ENCODE data around the gene SOX14. TPM values are rescaled to one million over a fixed set of nuclear protein-coding genes. Genes with fewer than 3 reads are reported as not detected.

The SOX14 gene
- total and polyA plus RNA-seq, 2 of the 4 experiments (the other 2 are of a cell fraction), result not detected

DNA sequence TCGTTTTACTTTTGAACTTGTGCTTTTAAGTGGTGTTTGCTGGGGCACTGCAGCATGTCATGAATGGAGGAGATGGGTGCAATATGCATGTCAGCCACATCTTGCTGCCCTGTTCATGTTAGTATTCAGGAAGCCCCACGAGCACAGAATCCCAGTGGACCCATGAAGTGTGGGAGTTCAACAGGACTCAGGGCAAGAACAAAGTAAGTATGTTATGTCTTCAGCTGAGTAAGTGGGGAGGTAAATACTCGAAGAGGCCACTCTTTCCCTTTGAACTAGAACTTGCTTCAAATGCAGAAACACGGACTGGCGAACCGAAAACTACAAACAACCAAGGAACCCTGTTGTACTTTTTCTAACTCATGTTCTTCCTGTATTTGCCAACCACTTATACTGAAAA lies 23.4 kb downstream of the SOX14 start:
- Histone ChIP-seq H3K23ac (ENCODE audit: low read depth, low read length) (no peak overlapping the region), H3K36me3 (ENCODE audit: control insufficient read depth, insufficient read depth, low read length) (no peaks in the 10 kb centered on the region), H2AK5ac (ENCODE audit: low read depth, low read length) (no peak overlapping the region), H3K56ac (ENCODE audit: extremely low read depth, insufficient read depth, low read length) (no peak overlapping the region), H2BK20ac (ENCODE audit: low read depth, low read length) (no peak overlapping the region), H3K27me3 (ENCODE audit: control insufficient read depth, insufficient read depth, low read length) (no peaks in the 10 kb centered on the region), H3K9me1 (ENCODE audit: insufficient read depth, low read length) (no peaks in the 10 kb centered on the region), H4K5ac (ENCODE audit: low read depth, low read length) (no peak overlapping the region), H2BK120ac (ENCODE audit: low read depth, low read length) (no peak overlapping the region), H3K27ac (ENCODE audit: insufficient read depth, low read length) (no peak overlapping the region), H3K4me1 (ENCODE audit: control insufficient read depth, insufficient read depth, low read length) (no peaks in the 10 kb centered on the region), H4K91ac (ENCODE audit: insufficient read depth, low read depth, low read length) (no peak overlapping the region), H2BK15ac (ENCODE audit: low read depth, low read length) (no peak overlapping the region), H2BK5ac (ENCODE audit: low read depth, low read length, poor library complexity, severe bottlenecking) (no peak overlapping the region), H3K14ac (replicated peaks; ENCODE audit: low read depth, low read length) (no peak overlapping the region), H4K20me1 (ENCODE audit: insufficient read depth, low read length) (no peaks in the 10 kb centered on the region), H3K4me2 (ENCODE audit: low read depth, low read length) (no peak overlapping the region), H3K4me3 (ENCODE audit: insufficient read depth, low read depth, low read length) (no peak overlapping the region), H3K79me1 (ENCODE audit: low read depth in 1 of 2, low read length in 2 of 2) (no peaks in the 10 kb centered on the region), H2AFZ (replicated peaks; ENCODE audit: low read length, poor library complexity) (no peak overlapping the region), H3K9me3 (ENCODE audit: control insufficient read depth, insufficient read depth, low read length) (no peaks in the 10 kb centered on the region), H3K4ac (ENCODE audit: low read depth, low read length) (no peak overlapping the region), H2AK9ac (replicated peaks; ENCODE audit: low read depth, low read length, poor library complexity) (no peak overlapping the region), H3K9ac (ENCODE audit: low read depth, low read length) (no peak overlapping the region), H3K18ac (ENCODE audit: low read depth, low read length) (no peak overlapping the region), H4K8ac (ENCODE audit: low read depth in 2 of 2, low read length in 2 of 2) (no peak overlapping the region)
- no peak for TF ChIP-seq RAD21 (IDR thresholded peaks at IDR 0.05; ENCODE audit: low read length)
- TF ChIP-seq, protein P1, sequence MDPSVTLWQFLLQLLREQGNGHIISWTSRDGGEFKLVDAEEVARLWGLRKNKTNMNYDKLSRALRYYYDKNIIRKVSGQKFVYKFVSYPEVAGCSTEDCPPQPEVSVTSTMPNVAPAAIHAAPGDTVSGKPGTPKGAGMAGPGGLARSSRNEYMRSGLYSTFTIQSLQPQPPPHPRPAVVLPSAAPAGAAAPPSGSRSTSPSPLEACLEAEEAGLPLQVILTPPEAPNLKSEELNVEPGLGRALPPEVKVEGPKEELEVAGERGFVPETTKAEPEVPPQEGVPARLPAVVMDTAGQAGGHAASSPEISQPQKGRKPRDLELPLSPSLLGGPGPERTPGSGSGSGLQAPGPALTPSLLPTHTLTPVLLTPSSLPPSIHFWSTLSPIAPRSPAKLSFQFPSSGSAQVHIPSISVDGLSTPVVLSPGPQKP (IDR thresholded peaks at IDR 0.05; ENCODE audit: borderline replicate concordance, low read depth, low read length), result no peak
- no peak for TF ChIP-seq SMC3 (IDR thresholded peaks at IDR 0.05; ENCODE audit: low read depth, low read length)
- TF ChIP-seq, protein P2, sequence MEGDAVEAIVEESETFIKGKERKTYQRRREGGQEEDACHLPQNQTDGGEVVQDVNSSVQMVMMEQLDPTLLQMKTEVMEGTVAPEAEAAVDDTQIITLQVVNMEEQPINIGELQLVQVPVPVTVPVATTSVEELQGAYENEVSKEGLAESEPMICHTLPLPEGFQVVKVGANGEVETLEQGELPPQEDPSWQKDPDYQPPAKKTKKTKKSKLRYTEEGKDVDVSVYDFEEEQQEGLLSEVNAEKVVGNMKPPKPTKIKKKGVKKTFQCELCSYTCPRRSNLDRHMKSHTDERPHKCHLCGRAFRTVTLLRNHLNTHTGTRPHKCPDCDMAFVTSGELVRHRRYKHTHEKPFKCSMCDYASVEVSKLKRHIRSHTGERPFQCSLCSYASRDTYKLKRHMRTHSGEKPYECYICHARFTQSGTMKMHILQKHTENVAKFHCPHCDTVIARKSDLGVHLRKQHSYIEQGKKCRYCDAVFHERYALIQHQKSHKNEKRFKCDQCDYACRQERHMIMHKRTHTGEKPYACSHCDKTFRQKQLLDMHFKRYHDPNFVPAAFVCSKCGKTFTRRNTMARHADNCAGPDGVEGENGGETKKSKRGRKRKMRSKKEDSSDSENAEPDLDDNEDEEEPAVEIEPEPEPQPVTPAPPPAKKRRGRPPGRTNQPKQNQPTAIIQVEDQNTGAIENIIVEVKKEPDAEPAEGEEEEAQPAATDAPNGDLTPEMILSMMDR (conservative IDR thresholded peaks at IDR 0.05; ENCODE audit: low read depth, low read length), result no peak
- no peak for TF ChIP-seq CEBPB (IDR thresholded peaks at IDR 0.05; ENCODE audit: low read depth, low read length)
- no peak for TF ChIP-seq BHLHE40 (IDR thresholded peaks at IDR 0.05; ENCODE audit: low read depth, low read length)
- TF ChIP-seq, protein P3, sequence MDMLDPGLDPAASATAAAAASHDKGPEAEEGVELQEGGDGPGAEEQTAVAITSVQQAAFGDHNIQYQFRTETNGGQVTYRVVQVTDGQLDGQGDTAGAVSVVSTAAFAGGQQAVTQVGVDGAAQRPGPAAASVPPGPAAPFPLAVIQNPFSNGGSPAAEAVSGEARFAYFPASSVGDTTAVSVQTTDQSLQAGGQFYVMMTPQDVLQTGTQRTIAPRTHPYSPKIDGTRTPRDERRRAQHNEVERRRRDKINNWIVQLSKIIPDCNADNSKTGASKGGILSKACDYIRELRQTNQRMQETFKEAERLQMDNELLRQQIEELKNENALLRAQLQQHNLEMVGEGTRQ (IDR thresholded peaks at IDR 0.05; ENCODE audit: low read depth, low read length), result no peak
- TF ChIP-seq RFX5 (IDR thresholded peaks at IDR 0.05; ENCODE audit: low read depth, low read length), result no peak
- TF ChIP-seq CHD1 (IDR thresholded peaks at IDR 0.05; ENCODE audit: low read depth, low read length), result no peak
- TF ChIP-seq MXI1 (IDR thresholded peaks at IDR 0.05; ENCODE audit: borderline replicate concordance, low read depth, low read length), result no peak
- TF ChIP-seq MAZ (IDR thresholded peaks at IDR 0.05; ENCODE audit: borderline replicate concordance, low read depth, low read length), result no peak
- no peak for TF ChIP-seq NFE2L2 (IDR thresholded peaks at IDR 0.05; ENCODE audit: low read depth, low read length)
- TF ChIP-seq FOS (IDR thresholded peaks at IDR 0.05; ENCODE audit: low read depth, low read length), result no peak
- no peak for TF ChIP-seq POLR2A (IDR thresholded peaks at IDR 0.05; ENCODE audit: low read depth, low read length)
- TF ChIP-seq RCOR1 (IDR thresholded peaks at IDR 0.05; ENCODE audit: insufficient replicate concordance, low read length), result no peak
- no peak for DNase-seq
- POLR2A ChIA-PET (ENCODE audit: unreplicated experiment), result no interaction called here
- no CpG with 5 or more reads among the region's 6 CpGs for WGBS, 2 experiments (ENCODE audit: extremely low coverage in 2 of 2, insufficient read length in 1 of 2)
- intact Hi-C loops (cut with micrococcal nuclease) (no loop called here), in situ Hi-C loops (cut with MboI; ENCODE audit: low sequenced_read_pairs) (no loop called here), dilution Hi-C loops (cut with HindIII; ENCODE audit: low sequenced_read_pairs, unreplicated experiment) (no loop called here)
- CTCF ChIA-PET, result no interaction called here
- no peak for ATAC-seq (ENCODE audit: low read depth)
- BruUV-seq (replicated peaks), result no TSS peak

Data from IMR-90 (cell line).